Left lung (tissue), 10 donors: Measurements from ENCODE around the gene RCVRN. TPM values are rescaled to one million over a fixed set of nuclear protein-coding genes. Genes with fewer than 3 reads are reported as not detected.

Experiments used
- ATAC-seq: fragments of 200-7000 bp; cut with Tn5 transposase; one replicate; pipeline ENCODE4 v1.9.1; 2020; ENCODE audit warnings: moderate library complexity
- DNase-seq, 4 donors: peaks; one replicate each; pipeline ENCODE4 v3.0.0-alpha.2; 2013 to 2020
- H3K27ac ChIP-seq, 2 donors: fragments of 200-600 bp; sonication (generic) in 1 of 2; one replicate each; pipeline versions ENCODE4 v1.5.0 to v1.8.0; 2020 to 2021
- H3K27me3 ChIP-seq, 2 donors: fragments of 200-600 bp; sonication (generic) in 1 of 2; one replicate each; pipeline versions ENCODE4 v1.5.0 to v1.8.0; 2020 to 2021
- H3K36me3 ChIP-seq, 2 donors: fragments of 200-600 bp; sonication (generic) in 1 of 2; one replicate each; pipeline versions ENCODE4 v1.5.0 to v1.8.0; 2020 to 2021
- H3K4me1 ChIP-seq, 2 donors: fragments of 200-600 bp; one replicate each; pipeline ENCODE4 v1.8.0; 2021
- H3K4me3 ChIP-seq, 2 donors: fragments of 200-600 bp; sonication (generic) in 1 of 2; one replicate each; pipeline versions ENCODE4 v1.5.0 to v1.8.0; 2020 to 2021; ENCODE audit warnings: mild to moderate bottlenecking in 1 of 2
- H3K9me3 ChIP-seq, 2 donors: fragments of 200-600 bp; sonication (generic) in 1 of 2; one replicate each; pipeline versions ENCODE4 v1.5.0 to v1.8.0; 2020 to 2021
- CTCF ChIP-seq, 2 donors: fragments of 200-600 bp; sonication (generic) in 1 of 2; IDR thresholded peaks; one replicate each; pipeline versions ENCODE4 v1.5.0 to v1.8.0; 2021; ENCODE audit warnings: antibody characterized with exemption in 2 of 2
- intact Hi-C, 2 donors: fragments of 100-400 bp; cut with DNase I; formaldehyde crosslinking; loops; one replicate each; pipeline versions ENCODE4 v1.11.2 to v1.14.2; 2022
- polyA plus RNA-seq, 6 donors: library from polyadenylated mRNA; unstranded; fragments of 120-200 nt; gene quantifications; one replicate each; pipeline ENCODE4 v1.2.1, GENCODE V29; 2013; ENCODE audit not compliant: insufficient read length in 6 of 6
- total RNA-seq, 2 donors: library from RNA; stranded (reverse); fragmentation: NEBNext Ultra II Directional; extraction: Animal tissue kit (Norgen Biotek cat#: 25700); gene quantifications; one replicate each; pipeline ENCODE4 v1.2.1, GENCODE V29; 2021
- donor health status: DM: no; HTN: yes; CAD: no.
- donor health status: DM: no; HTN: no; CAD: no.

The RCVRN gene
- total and polyA plus RNA-seq, 8 donors, result 0.17 to 0.67 (median 0.41) TPM

GRCh38 chr17:9854255-9854654 lies 50.8 kb downstream of the RCVRN start:
- H3K27ac ChIP-seq, result no peak overlapping the region
- H3K36me3 ChIP-seq, result no peaks in the 10 kb centered on the region
- H3K27me3 ChIP-seq, result no peaks in the 10 kb centered on the region
- TF ChIP-seq CTCF (IDR thresholded peaks at IDR 0.05), result no peak
- no peaks in the 10 kb centered on the region for H3K4me1 ChIP-seq
- no peak overlapping the region for H3K4me3 ChIP-seq
- H3K9me3 ChIP-seq, result peaks cover 0 to 9% of the 10 kb centered on the region in 2 donors
- no peak for ATAC-seq
- DNase-seq, result no peak
- intact Hi-C loops, result no loop called here

DNA sequence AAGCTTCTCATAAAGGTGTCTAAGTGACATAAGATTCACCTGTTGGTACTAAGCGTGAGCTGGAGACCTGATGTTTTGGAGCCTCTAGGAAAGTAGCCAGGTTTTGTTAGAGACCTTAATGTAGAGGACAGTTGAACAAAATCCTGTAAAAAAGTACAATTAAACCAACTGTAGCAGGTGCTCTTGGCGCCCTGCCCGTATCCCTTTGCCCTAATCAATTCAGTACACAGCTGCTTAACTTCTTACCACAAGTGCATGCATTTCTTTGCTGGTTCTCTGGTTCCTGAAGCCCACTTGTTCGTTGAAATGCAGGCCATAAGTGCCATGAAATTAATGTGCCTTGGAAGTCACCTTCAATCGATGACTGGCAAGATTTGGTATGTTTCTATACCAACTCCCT lies 54.9 kb downstream of the RCVRN start:
- no peak for ATAC-seq
- Histone ChIP-seq H3K27ac (no peak overlapping the region), H3K9me3 (no peaks in the 10 kb centered on the region), H3K4me3 (no peak overlapping the region), H3K4me1 (no peaks in the 10 kb centered on the region), H3K36me3 (no peaks in the 10 kb centered on the region), H3K27me3 (no peaks in the 10 kb centered on the region)
- no peak for DNase-seq
- intact Hi-C loops, result no loop called here
- TF ChIP-seq CTCF (IDR thresholded peaks at IDR 0.05), result no peak

Other genes starting within 250 kb of the RCVRN start
- gene DHRS7C, start 113.7 kb downstream of the RCVRN start, total RNA-seq, result not detected
- under 1 TPM in 1 of 6 donors, not detected in 5; 0.13 TPM for gene DHRS7C, start 113.7 kb downstream of the RCVRN start, polyA plus RNA-seq
- gene GSG1L2, start 83.2 kb downstream of the RCVRN start, total RNA-seq, result not detected
- gene GSG1L2, start 83.2 kb downstream of the RCVRN start, polyA plus RNA-seq, result not detected
- gene GLP2R, start 79.3 kb downstream of the RCVRN start, total RNA-seq, result 1 to 10 TPM; 1.0 to 2.5 TPM
- 1 to 10 TPM in 5 of 6 donors, under 1 TPM in 1; 0.93 to 2.6 (median 2.2) TPM for gene GLP2R, start 79.3 kb downstream of the RCVRN start, polyA plus RNA-seq